ENCODE results near the gene FZD10.

Gene FZD10

GRCh38 chr12:130155416-130156073 is 6.7 kb upstream of the FZD10 start:
- DNase-seq (ENCODE audit: low read depth) = no peak

GRCh38 chr12:130156652-130157275 is 5.5 kb upstream of the FZD10 start:
- no peak for DNase-seq (ENCODE audit: low read depth)

DNA sequence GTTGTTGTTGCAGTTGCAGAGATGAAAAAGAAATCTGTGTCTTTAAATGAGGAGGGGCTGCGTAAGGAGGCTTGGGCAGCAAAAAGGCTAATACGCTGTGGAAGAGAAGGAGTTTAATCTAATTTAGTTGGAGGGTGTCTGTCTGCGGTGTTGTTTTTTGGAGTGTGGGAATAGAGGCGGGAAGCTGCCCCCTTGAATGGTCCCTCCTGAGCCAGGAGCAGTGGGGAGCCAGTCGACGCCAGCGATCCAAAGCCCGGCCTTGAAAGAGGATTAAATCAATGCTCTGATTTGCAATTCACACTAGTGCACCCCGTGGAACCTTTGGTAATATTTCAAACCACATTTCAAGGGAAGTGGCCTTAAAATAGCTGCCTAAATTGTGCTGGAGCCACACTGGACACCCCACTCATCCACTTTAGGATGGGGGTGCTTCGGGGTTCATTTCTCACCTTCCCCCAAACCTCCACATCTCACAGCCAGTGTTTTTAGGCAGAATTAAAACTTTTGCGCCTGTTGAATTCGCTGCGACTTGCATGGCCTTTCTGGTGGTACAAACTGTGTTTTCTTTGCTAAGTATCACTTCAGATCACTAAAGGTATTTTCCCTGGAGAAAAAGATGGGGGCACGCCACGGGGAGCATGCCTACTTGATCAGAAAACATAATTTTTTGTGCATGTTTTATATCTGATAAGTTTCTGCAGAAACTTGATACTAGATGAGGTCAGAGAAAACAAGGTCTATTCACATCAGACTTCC is 4.1 kb upstream of the FZD10 start:
- DNase-seq (ENCODE audit: low read depth) = no peak

DNA sequence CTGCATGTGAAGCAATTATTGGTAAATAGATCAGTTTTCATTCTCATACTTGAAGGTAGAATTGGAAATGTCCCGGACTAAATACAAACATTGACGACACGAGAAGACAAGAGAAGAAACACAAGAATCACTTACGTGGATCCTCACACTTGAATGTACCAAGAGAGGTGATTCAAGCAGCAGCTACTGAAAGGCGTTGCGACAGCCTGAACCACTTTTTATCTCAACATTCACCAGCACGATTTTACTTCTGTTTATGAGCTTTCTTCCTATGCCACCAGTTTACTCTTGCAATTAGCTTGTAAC is 3.6 kb upstream of the FZD10 start:
- DNase-seq (ENCODE audit: low read depth) = no peak

GRCh38 chr12:130160306-130160705 is 2.0 kb upstream of the FZD10 start:
- no peak for DNase-seq (ENCODE audit: low read depth)

DNA sequence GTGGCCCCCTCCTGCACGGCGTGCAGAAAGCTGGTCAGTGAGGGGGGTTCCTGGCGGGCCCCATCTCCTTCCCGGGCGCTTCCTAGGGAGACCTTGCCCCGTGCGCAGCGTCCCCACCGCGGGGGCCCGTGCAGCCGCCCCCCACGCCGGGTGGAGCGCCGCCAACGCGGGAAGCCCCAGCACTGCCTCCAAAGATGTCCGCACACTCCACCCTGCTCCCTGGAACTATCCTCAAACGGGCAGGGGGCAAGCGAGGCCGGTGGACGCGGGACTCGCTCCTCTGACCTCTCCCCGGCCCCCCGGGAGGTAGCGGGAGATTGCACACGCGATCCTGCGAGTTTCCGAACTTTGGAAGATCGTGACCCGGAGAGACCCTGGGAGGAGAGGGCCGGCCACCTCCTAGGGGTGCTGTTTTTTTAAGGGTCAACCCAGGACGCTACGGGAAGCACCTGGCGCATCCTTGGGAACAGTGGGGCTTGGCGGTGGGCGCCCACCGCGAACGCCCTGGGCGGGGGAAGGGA is 1.5 kb upstream of the FZD10 start:
- no peak for DNase-seq (ENCODE audit: low read depth)

DNA sequence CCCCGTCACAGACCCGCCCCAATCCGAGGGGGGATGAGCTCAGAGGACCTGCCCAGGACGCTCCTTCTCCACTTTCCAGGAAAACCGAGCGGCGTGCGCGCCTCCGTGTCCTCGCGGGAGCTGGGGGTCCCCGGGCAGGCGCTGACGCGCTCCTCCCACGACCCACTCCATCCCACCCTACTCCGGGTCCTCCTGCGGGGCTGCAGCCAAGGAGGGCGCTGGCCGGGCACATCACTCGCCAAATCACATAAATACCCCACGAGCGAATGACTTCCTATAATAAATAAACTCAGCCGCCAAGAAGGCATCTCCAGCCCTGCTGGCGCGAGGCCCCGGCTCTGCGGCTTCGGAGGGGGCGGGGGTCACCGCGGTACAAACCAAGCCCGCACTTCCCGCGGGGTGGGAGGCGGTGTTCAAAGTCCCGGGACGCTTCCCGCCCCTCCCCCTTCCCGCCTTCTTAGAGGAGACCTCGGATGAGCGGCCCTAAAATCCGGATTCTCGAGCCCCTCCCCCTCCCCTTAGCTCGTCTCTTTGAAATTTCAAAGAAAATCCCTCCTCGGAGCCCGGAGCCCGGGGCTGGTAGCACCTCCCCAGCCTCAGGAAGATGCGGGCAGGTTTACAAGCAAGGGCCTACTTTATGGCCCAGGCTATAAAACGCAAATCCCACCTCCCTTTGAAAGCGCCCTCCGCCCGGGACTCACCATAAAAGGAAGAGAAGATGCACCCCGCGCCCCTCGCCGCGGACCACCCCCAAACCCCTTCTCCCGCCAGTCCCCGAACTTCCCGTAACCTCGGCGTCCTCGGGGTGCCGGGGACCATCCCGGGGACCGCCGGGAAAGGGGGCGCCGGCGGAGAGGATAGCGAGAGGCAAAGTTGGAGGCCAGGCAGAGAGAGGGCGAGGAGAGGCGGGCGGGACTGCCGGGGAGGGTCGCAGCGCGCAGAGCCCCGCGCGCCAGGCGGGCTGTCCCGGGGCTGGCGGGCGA is 712 bp upstream of the FZD10 start:
- DNase-seq (ENCODE audit: low read depth) = no peak

GRCh38 chr12:130162745-130163460 is 639 bp downstream of the FZD10 start:
- no peak for DNase-seq (ENCODE audit: low read depth)

DNA sequence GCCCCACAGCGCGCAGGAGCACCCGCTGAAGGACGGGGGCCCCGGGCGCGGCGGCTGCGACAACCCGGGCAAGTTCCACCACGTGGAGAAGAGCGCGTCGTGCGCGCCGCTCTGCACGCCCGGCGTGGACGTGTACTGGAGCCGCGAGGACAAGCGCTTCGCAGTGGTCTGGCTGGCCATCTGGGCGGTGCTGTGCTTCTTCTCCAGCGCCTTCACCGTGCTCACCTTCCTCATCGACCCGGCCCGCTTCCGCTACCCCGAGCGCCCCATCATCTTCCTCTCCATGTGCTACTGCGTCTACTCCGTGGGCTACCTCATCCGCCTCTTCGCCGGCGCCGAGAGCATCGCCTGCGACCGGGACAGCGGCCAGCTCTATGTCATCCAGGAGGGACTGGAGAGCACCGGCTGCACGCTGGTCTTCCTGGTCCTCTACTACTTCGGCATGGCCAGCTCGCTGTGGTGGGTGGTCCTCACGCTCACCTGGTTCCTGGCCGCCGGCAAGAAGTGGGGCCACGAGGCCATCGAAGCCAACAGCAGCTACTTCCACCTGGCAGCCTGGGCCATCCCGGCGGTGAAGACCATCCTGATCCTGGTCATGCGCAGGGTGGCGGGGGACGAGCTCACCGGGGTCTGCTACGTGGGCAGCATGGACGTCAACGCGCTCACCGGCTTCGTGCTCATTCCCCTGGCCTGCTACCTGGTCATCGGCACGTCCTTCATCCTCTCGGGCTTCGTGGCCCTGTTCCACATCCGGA is 1.4 kb downstream of the FZD10 start:
- no peak for DNase-seq (ENCODE audit: low read depth)

GRCh38 chr12:130164216-130164542 is 1.9 kb downstream of the FZD10 start:
- DNase-seq (ENCODE audit: low read depth) = no peak

DNA sequence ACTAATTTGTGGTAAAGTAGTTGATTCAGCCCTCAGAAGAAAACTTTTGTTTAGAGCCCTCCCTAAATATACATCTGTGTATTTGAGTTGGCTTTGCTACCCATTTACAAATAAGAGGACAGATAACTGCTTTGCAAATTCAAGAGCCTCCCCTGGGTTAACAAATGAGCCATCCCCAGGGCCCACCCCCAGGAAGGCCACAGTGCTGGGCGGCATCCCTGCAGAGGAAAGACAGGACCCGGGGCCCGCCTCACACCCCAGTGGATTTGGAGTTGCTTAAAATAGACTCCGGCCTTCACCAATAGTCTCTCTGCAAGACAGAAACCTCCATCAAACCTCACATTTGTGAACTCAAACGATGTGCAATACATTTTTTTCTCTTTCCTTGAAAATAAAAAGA is 2.7 kb downstream of the FZD10 start:
- DNase-seq (ENCODE audit: low read depth) = no peak

- no peak for DNase-seq (ENCODE audit: low read depth)
These were observed 4.0 kb downstream of the FZD10 start for GRCh38 chr12:130166306-130166705.

- DNase-seq (ENCODE audit: low read depth) = no peak
These were observed 5.3 kb downstream of the FZD10 start for GRCh38 chr12:130167537-130167936.

GRCh38 chr12:130169256-130169655 is 7.0 kb downstream of the FZD10 start:
- no peak for DNase-seq (ENCODE audit: low read depth)

DNA sequence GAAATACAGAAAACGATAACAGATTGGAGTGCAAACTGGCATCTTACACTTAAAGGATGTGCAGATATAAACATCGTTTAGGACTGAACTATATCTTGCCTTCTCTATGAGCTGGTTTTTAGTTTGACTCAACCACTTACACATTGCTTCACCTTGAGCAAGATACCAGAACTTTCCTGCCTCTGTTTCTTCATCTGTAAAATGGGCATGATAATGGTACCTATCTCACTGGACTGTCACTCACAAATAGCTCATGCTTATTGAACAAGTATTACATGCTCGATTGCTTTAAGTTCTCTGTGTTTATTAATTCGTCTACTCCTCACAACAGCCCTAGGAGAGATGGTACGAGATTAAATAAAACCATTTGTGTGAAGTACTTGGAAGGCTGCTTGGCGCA is 7.7 kb downstream of the FZD10 start:
- DNase-seq (ENCODE audit: low read depth) = no peak

GRCh38 chr12:130170611-130171010 is 8.3 kb downstream of the FZD10 start:
- no peak for DNase-seq (ENCODE audit: low read depth)

GRCh38 chr12:130177635-130178242 is 15.5 kb downstream of the FZD10 start:
- no peak for DNase-seq (ENCODE audit: low read depth)

- DNase-seq (ENCODE audit: low read depth) = no peak
These were observed 16.0 kb downstream of the FZD10 start for GRCh38 chr12:130178282-130178681.

DNA sequence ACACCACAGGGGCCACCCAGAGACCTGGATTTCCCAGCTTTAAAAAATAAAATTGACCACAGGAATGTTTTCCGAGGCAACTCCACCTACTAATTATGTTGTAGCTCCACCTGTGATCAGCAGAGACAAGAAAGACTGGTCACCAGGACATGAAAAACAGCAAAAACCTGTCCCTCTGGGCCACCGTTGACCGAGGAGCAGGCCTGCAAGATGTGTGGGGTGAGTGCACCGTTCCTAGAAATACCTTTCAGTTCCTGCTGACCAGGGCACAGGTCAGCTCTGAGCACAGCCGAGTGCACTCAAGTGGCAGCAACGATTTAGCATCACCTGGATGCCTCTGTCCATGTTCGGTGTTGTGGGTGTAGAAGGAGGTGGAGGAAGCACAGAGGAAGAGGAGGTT is 16.9 kb downstream of the FZD10 start:
- DNase-seq (ENCODE audit: low read depth) = no peak

GRCh38 chr12:130179621-130180020 is 17.4 kb downstream of the FZD10 start:
- no peak for DNase-seq (ENCODE audit: low read depth)
